HepG2 (cell line): ENCODE results near the gene LSM14B. TPM values are rescaled to one million over a fixed set of nuclear protein-coding genes. Genes with fewer than 3 reads are reported as not detected.

Source experiments
- BRD4 ChIP-seq: sonication (generic); formaldehyde crosslinking; IDR thresholded peaks from 2 replicates; pipeline ENCODE4 v1.4.0; 2020; ENCODE audit warnings: missing genetic modification reagents
- CENPBD1 ChIP-seq: sonication (generic); formaldehyde crosslinking; IDR thresholded peaks from 2 replicates; pipeline ENCODE4 v1.8.0; 2022; ENCODE audit warnings: missing genetic modification reagents, low read depth, mild to moderate bottlenecking, borderline replicate concordance
- DRAP1 ChIP-seq: IDR thresholded peaks from 2 replicates; pipeline ENCODE4 v1.6.1; 2016; ENCODE audit warnings: missing genetic modification reagents, missing compliant biosample characterization
- ETV5 ChIP-seq: IDR thresholded peaks from 2 replicates; pipeline ENCODE4 v1.6.1; 2018; ENCODE audit warnings: missing biosample characterization, missing genetic modification reagents, inconsistent platforms, borderline replicate concordance
- HINFP ChIP-seq: sonication (generic); formaldehyde crosslinking; IDR thresholded peaks from 2 replicates; pipeline ENCODE4 v1.4.0; 2020; ENCODE audit warnings: low read depth, mild to moderate bottlenecking, missing genetic modification reagents
- HMG20B ChIP-seq: conservative IDR thresholded peaks from 2 replicates; pipeline ENCODE4 v1.6.1; 2016; ENCODE audit warnings: missing genetic modification reagents, missing compliant biosample characterization
- KDM5A ChIP-seq: fragments of 200-600 bp; sonication (generic); IDR thresholded peaks from 2 replicates; pipeline ENCODE4 v1.7.0; 2018; ENCODE audit warnings: antibody characterized with exemption, mild to moderate bottlenecking, low read length, borderline replicate concordance
- LRRFIP1 ChIP-seq: sonication (generic); formaldehyde crosslinking; conservative IDR thresholded peaks from 2 replicates; pipeline ENCODE4 v1.4.0; 2020; ENCODE audit warnings: missing genetic modification reagents
- MAFG ChIP-seq: sonication (generic); formaldehyde crosslinking; IDR thresholded peaks from 2 replicates; pipeline ENCODE4 v1.5.1; 2020; ENCODE audit warnings: mild to moderate bottlenecking, missing genetic modification reagents
- MAX ChIP-seq: IDR thresholded peaks from 2 replicates; pipeline ENCODE4 v1.6.1; 2012; ENCODE audit warnings: inconsistent platforms
- MLXIP ChIP-seq: sonication (generic); formaldehyde crosslinking; IDR thresholded peaks from 2 replicates; pipeline ENCODE4 v1.9.0; 2021; ENCODE audit warnings: missing genetic modification reagents, borderline replicate concordance
- SCMH1 ChIP-seq: sonication (generic); formaldehyde crosslinking; IDR thresholded peaks from 2 replicates; pipeline ENCODE4 v1.9.0; 2021; ENCODE audit warnings: missing genetic modification reagents, mild to moderate bottlenecking, borderline replicate concordance
- SP5 ChIP-seq: IDR thresholded peaks from 2 replicates; pipeline ENCODE4 v1.6.1; 2016; ENCODE audit warnings: low read depth, borderline replicate concordance
- ZIK1 ChIP-seq: sonication (generic); formaldehyde crosslinking; IDR thresholded peaks from 2 replicates; pipeline ENCODE4 v1.5.0; 2020; ENCODE audit warnings: mild to moderate bottlenecking, low read depth, missing genetic modification reagents, borderline replicate concordance
- ZNF160 ChIP-seq: sonication (generic); formaldehyde crosslinking; IDR thresholded peaks from 2 replicates; pipeline ENCODE4 v1.8.0; 2022; ENCODE audit warnings: mild to moderate bottlenecking, inconsistent platforms, missing genetic modification reagents
- ZNF383 ChIP-seq: sonication (generic); formaldehyde crosslinking; IDR thresholded peaks from 2 replicates; pipeline ENCODE4 v1.4.0; 2020; ENCODE audit warnings: missing genetic modification reagents, mild to moderate bottlenecking, borderline replicate concordance
- ZNF556 ChIP-seq: sonication (generic); formaldehyde crosslinking; IDR thresholded peaks from 2 replicates; pipeline ENCODE4 v1.4.0; 2020; ENCODE audit warnings: mild to moderate bottlenecking, missing genetic modification reagents, borderline replicate concordance
- ZNF792 ChIP-seq: IDR thresholded peaks from 2 replicates; pipeline ENCODE4 v1.6.1; 2016
- polyA plus RNA-seq, 8 experiments: library from polyadenylated mRNA; depleted of rRNA in 3 of 8; stranded (reverse) in 7 of 8; unstranded in 1 of 8; fragments of >200 nt; fragmentation: Illumina TruSeq in 4 of 8; extraction: Trizol in 4 of 8; gene quantifications; 2 replicates each; pipeline versions ENCODE4 v1.2.1 to v1.2.3, GENCODE V29; 2011 to 2016; ENCODE audit warnings: low read depth in 4 of 8, missing spikeins in 1 of 8, mixed read lengths in 1 of 8; ENCODE audit not compliant: insufficient read depth in 1 of 8
- total RNA-seq, 5 experiments: library from RNA; depleted of rRNA; stranded (reverse); fragments of >200 nt; fragmentation: Illumina TruSeq; extraction: Trizol; gene quantifications; 2 replicates each; pipeline ENCODE4 v1.2.3, GENCODE V29; 2016; ENCODE audit warnings: low read depth in 1 of 5

Gene LSM14B
- total and polyA plus RNA-seq, 2 of the 13 experiments (the other 11 are each of a cell fraction or from before 2014, with no cell fraction given), result 43.3 to 79.2 TPM

- TF ChIP-seq HINFP (CRISPR knock-in tag) (0 out of 2 replicates have a peak, but pooled peaks have one; percentile 31), CENPBD1 (CRISPR knock-in tag) (no peak), MAX (0 out of 2 replicates have a peak, but pooled peaks have one; percentile 62), ZNF160 (CRISPR knock-in tag) (0 out of 2 replicates have a peak, but pooled peaks have one; percentile 38), MLXIP (no peak), SP5 (CRISPR knock-in tag) (peak; percentile 77), MAFG (CRISPR knock-in tag) (no peak), BRD4 (CRISPR knock-in tag) (no peak), SCMH1 (no peak), HMG20B (CRISPR knock-in tag) (peak; percentile 32; the same call in 1 of the 2 replicates), ZNF556 (CRISPR knock-in tag) (no peak; the same call in 1 of the 2 replicates), ZNF383 (no peak), KDM5A (peak; percentile 21; the same call in 1 of the 2 replicates), ZNF792 (0 out of 2 replicates have a peak, but pooled peaks have one; percentile 51), ZIK1 (no peak; the same call in 1 of the 2 replicates), LRRFIP1 (CRISPR knock-in tag) (no peak), ETV5 (CRISPR knock-in tag) (peak; percentile 18; the same call in 1 of the 2 replicates), DRAP1 (peak; percentile 33; the same call in 1 of the 2 replicates)
These were observed 2.5 kb upstream of the LSM14B start (continued) for GRCh38 chr20:62119591-62120364.
